Measurements from ENCODE around the gene AXIN2. TPM values are rescaled to one million over a fixed set of nuclear protein-coding genes. Genes with fewer than 3 reads are reported as not detected.

The AXIN2 gene
- total RNA-seq, 4 donors from 2014 or later, result 15.3 to 23.7 (median 20.5) TPM

DNA sequence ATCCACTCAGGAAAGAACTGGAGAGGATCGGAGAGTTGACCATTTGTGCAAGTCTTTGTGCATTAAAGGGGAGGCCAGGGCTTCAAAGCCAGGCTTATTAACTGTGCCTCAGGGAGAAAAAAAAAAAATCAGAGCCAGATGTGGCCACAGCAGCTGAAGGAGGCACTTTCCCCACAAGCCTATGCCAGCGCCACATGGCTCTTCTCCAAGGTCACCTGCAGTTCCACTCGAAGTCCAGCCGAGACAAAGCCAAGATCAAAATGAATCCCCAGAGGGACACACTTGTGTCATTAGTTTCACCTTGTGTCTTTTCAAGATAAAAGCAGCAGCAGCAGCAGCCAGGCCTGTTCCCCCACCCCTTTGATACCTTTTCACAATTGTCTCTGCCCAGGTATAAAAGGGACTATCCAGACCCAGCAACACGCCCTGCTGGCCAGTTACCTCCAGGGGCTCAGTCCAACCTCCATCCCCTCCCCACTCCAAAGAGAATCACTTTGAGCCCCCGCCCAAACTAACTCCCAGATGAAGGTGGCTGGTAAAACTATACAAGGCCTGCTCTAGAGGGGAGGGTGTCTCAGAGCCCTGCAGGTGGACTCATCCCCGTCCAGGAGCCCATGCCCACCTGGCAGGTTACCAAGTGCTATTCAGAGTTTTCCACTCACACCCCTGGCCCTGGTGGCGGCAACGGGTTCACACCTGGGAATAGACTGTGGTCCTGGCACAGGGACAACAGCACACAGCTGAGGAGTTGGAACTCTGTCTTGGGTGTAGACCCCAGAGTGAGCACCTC lies 29.2 kb downstream of the AXIN2 start:
- TF ChIP-seq POLR2A (IDR thresholded peaks at IDR 0.05) (no peak), EP300 (IDR thresholded peaks at IDR 0.05) (no peak)
- TF ChIP-seq, protein P1, sequence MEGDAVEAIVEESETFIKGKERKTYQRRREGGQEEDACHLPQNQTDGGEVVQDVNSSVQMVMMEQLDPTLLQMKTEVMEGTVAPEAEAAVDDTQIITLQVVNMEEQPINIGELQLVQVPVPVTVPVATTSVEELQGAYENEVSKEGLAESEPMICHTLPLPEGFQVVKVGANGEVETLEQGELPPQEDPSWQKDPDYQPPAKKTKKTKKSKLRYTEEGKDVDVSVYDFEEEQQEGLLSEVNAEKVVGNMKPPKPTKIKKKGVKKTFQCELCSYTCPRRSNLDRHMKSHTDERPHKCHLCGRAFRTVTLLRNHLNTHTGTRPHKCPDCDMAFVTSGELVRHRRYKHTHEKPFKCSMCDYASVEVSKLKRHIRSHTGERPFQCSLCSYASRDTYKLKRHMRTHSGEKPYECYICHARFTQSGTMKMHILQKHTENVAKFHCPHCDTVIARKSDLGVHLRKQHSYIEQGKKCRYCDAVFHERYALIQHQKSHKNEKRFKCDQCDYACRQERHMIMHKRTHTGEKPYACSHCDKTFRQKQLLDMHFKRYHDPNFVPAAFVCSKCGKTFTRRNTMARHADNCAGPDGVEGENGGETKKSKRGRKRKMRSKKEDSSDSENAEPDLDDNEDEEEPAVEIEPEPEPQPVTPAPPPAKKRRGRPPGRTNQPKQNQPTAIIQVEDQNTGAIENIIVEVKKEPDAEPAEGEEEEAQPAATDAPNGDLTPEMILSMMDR (IDR thresholded peaks at IDR 0.05), result no peak
- WGBS, 2 donors, result 60 to 70% methylated on average over 9 of the region's 9 CpGs
- Histone ChIP-seq H3K27me3 (no peaks in the 10 kb centered on the region), H3K27ac (peak overlapping the region in 2 of 4 donors; percentile 6 to 61), H3K4me1 (peaks cover 0 to 29% (median 21%) of the 10 kb centered on the region in 4 donors), H3K9me3 (no peaks in the 10 kb centered on the region), H3K36me3 (peaks cover 3 to 78% (median 9%) of the 10 kb centered on the region in 3 donors), H3K4me3 (no peak overlapping the region)
- DNase-seq (ENCODE audit: low spot score in 2 of 2), result no peak

DNA sequence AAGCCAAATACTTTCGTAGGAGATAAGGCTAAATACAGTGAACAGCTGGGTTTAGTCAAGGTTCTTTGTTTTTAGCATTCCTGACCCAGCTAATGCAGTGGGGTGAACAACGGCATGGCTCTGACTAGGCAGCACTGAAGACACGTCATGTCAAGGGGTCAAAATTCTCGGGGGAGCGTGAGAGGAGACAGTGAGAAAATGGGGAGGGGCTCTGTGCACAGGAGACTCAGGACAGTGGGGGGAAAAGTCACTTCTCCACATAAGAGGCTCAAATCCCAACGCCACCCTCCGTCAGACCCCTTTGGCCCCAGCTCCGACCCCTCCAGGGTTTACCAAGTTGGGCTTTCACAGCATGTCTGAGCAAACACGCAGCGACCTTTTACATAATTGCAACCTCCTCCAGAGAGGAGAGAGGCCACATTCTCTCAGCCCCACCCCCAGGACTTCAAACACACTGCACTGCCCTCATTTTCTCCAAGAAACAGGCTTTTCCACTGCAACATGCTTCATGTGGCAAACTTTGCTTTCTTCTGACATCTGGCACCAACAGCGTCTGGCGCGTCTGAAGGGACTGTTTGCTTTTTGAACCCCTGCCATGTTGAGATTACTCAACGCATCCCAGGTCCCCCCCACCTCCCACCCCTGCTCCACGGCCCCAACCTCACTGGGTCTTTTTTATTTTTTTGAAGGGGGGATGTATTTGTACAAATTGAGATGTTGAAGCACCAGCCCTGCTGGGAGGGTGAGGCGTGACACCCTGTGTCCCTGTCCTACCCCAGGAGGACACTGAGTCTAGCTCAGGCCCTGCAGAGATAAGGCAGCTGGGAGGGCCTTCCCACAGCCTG lies 30.0 kb downstream of the AXIN2 start:
- Histone ChIP-seq H3K27ac (peak overlapping the region in 2 of 4 donors; percentile 6 to 64), H3K4me3 (no peak overlapping the region)
- peak in 1 of 2 donors; percentile 22 for DNase-seq (ENCODE audit: low spot score in 2 of 2)

DNA sequence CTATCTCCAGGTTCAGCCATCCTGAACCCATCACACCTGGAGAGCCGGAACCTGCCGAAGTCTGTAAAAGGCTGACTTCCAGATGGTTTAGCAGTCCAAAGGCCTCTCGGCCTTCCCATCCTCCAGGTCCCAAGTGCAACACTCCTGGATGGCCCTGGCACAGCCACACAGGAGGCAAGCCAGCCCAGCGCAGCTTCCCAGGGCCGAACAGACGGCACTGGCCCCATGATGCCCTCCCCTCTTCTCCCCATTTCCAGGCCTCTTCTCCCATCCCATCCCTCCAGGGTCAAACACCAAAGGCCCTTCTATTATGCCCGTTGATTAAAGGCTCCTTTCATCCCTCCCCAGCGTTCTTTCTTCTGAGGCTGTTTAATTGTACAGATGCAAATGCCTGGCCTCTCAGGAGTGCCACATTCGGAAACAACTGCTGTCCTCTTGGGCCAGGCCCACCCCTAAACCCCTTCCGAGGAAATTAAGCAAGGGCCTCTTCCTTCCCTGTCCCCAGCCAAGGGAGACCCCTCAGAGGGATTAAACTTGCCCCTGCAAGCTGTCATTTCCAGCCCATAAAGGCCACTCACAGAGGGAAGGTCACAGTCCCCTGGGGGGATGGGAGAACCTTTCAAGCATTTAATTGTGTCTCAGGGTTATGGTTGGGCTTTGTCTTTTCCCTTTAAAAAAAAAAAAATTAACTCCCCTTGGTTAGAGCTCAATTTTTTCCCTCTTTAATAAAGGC lies 30.8 kb downstream of the AXIN2 start:
- peaks cover 0 to 29% (median 21%) of the 10 kb centered on the region in 4 donors for H3K4me1 ChIP-seq
- no peaks in the 10 kb centered on the region for H3K9me3 ChIP-seq
- no peak overlapping the region for H3K4me3 ChIP-seq
- no peaks in the 10 kb centered on the region for H3K27me3 ChIP-seq
- H3K36me3 ChIP-seq, result peaks cover under 1 to 62% (median 2%) of the 10 kb centered on the region in 3 donors
- no peak for DNase-seq (ENCODE audit: low spot score in 2 of 2)
- peak overlapping the region in 2 of 4 donors; percentile 6 to 64 for H3K27ac ChIP-seq
- 46 to 48% methylated on average over 10 of the region's 10 CpGs for WGBS, 2 donors
- TF ChIP-seq POLR2A (IDR thresholded peaks at IDR 0.05), result no peak

More for the DNA sequence above, 30.0 kb downstream of the AXIN2 start:
- TF ChIP-seq, protein P1 (IDR thresholded peaks at IDR 0.05), result peak in 2 of 5 experiments; percentile 25 to 26
- no peak for TF ChIP-seq POLR2A (IDR thresholded peaks at IDR 0.05)
- 17 to 23% methylated on average over 16 of the region's 16 CpGs for WGBS, 2 donors
- Histone ChIP-seq H3K27me3 (no peaks in the 10 kb centered on the region), H3K36me3 (peaks cover 3 to 70% (median 9%) of the 10 kb centered on the region in 3 donors), H3K9me3 (no peaks in the 10 kb centered on the region), H3K4me1 (peaks cover 0 to 29% (median 21%) of the 10 kb centered on the region in 4 donors)

DNA sequence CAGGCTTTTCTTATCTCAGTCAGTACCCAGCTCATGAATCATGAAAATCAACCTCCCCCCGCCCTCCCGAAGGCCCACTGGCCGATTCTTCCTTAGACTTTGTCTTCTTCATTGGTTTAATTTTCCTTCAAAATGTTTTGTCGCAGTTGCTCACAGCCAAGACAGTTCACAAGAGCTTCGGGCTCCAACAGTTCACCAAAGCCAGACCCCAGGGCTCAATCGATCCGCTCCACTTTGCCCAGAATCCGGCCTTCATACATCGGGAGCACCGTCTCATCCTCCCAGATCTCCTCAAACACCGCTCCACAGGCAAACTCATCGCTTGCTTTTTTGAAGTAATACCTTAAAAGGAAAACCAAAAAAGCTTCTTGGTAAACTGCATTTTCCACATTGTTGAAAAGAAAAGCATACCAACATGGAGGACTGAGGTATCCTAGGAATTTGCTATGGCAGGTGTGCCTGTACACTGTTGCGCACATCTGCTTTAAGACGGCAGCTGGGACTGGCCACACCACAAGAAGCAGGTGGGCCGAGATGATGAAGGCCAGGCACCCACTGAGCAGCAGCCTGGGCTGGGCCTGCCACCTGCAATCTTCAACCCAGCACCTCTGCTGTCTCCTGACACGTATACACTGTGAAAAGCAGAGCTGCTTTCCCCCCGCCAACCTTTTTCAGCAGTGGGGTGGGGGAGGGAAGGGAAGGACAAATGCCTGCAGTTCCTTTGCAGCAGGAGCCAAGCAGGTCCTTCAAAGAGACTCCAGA lies 31.5 kb downstream of the AXIN2 start:
- TF ChIP-seq, protein P1 (IDR thresholded peaks at IDR 0.05), result no peak
- TF ChIP-seq EP300 (IDR thresholded peaks at IDR 0.05), result no peak
- TF ChIP-seq POLR2A (IDR thresholded peaks at IDR 0.05), result no peak
- no peak overlapping the region for H3K4me3 ChIP-seq
- peaks cover 0 to 55% (median 0%) of the 10 kb centered on the region in 3 donors for H3K36me3 ChIP-seq
- H3K4me1 ChIP-seq, result peaks cover 0 to 29% (median 21%) of the 10 kb centered on the region in 4 donors
- H3K27me3 ChIP-seq, result no peaks in the 10 kb centered on the region
- DNase-seq (ENCODE audit: low spot score in 2 of 2), result no peak
- H3K27ac ChIP-seq, result peak overlapping the region in 2 of 4 donors; percentile 6 to 64
- WGBS, 2 donors, result 90 to 96% methylated on average over 17 of the region's 17 CpGs
- no peaks in the 10 kb centered on the region for H3K9me3 ChIP-seq

Data from tibial nerve (tissue), 4 donors.